HG02588 (cell line): ENCODE results near the gene MYMK.

Source experiments
- ATAC-seq: cut with Tn5 transposase; IDR thresholded peaks from one replicate; pipeline ENCODE4 v1.9.1; 2021; ENCODE audit warnings: mild to moderate bottlenecking, moderate library complexity; ENCODE audit not compliant: unreplicated experiment

The MYMK gene

DNA sequence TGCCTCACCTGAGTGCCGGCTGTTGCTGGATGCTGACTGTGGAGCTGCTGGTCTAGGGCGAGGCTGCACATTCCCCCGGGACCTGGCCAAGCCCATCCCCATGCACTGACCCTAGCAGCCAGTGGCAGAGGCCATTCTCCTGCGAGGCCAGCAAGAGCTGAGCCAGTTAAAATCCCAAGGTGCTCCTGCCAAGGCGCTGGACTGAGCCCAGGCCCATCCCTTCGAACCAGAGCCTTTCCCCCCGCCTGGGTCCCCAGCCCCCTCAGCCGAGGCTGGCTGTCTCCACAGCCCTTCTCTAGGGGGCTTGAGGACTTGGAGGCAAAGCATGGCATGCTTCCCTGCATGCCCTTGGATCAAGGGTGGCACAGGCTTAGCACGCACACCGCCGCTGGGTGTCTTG lies 11.3 kb upstream of the MYMK start:
- no peak for ATAC-seq

DNA sequence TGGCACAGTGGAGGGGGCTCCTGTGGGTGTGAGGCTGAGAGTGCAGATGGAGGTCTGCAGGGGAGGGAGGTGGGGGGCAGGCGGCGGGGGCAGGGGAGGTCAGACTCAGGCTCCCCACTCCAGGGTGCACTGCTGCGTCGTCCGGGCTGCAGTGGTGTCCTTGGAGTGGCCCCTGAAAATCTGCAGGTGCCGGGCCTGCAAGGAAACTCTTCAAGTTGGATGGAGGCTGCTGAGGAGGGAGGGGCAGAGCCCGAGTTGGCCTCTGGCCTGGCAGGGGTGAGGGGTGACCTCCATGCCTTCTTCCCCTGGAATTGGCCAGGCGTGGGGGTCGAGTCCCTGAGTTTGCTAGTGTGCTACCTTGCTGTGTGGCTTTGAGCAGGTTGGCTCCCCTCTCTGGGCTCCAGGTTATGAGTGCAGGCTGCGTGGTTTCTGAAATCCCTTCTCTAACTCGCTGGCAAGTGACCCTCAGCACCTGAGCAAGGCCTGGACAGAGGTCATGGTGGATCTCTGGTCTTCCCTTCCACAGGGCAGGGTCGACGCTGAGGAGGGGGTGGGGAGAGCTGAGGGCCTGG lies 10.6 kb upstream of the MYMK start:
- no peak for ATAC-seq

DNA sequence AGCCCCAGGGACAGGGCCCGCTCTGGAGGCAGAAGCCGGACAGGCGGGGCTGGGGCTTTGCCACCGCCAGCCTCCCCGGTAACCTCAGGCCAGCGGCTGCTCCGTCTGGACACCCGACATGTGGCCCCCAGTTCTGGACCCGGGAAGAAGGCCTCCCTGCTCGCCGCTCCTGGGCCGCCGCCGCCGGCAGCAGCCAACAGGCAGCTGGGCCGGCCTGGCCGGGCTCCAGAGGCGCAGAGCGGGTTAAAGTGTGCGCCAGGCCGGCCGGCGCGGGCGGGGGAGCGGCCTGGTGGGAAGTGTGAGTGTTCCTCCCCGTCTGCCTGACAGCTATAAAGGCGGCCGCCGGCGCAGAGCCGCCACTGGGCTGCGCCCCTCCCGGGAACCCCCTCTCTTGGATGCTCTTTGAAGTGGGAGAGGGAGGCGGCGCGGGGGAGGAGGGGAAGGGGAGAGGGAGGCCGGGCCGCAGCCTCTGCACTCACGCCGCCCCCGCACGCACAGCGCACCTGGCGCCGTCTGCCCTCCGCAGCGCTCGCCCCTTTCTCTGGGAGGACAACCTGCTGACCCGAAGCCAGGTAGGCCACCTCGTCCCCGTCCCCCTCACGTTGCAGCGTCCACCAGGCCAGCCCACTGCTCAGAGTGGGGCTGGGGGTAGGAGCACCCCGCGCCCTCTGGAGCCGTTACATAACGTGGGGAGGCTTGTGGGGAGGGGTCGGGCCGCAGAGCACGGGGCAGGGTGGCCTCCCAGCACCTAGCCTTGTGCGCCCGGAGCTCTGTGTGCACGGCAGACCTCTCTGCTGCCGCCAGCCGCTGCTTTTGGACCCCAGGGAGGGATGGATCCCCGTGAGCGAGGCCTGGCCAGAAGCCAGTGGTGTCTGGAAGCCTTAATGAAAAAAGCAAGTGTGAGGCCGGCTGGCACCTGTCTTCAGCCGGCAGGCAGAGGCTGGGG lies 9.9 kb upstream of the MYMK start, which contains the start of gene ADAMTSL2:
Gene ADAMTSL2, plus strand, starts transcription at position 359 of the 946 bp plus-strand sequence. CDS start 2,009 bp downstream, outside the sequence.
- no peak for ATAC-seq

- ATAC-seq: no peak
Observed at GRCh38 chr9:133533857-133534256, 9.1 kb upstream of the MYMK start.

GRCh38 chr9:133532937-133533668 lies 8.3 kb upstream of the MYMK start:
- no peak for ATAC-seq

DNA sequence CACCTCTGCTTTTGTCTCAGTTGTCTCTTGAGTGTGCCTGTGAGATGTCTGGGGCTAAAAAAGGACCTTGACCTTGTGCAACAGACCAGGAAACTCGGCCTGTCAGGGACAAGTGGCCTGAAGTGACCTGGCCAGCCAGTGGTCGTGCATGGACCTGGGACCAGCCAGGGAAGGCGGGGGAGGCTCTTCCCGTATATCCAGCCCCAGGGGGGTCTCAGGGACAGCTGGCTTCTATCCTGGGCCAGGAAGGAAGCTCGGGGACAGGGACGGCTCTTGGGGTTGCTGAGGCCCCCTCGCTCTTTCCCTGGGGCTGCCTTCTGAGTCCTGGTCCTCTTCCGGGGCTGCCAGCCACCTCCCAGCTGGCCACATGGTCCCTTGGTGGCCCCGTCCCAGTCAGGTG lies 6.5 kb upstream of the MYMK start:
- ATAC-seq: no peak

DNA sequence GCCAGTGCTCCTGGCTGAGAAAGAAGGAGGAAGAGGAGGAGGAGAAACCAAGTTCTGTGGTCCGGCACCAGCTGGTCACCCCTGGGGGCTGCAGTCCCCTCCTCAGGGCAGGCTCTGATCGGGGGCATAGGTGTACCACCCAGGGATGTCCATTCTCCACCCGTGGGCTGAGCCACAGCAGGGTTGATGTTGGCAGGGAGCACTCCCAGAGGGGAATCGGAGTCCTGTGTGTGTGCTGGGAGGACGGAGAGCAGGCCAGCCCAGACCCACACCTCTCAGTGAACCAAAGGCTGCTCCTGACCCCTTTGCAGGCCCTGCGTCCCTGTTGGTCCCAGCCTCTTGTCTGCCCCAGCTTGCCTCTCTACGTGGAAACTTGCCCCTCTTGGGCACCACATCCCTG lies 5.1 kb upstream of the MYMK start:
- ATAC-seq: no peak

- no peak for ATAC-seq
Observed at GRCh38 chr9:133529457-133529856, 4.7 kb upstream of the MYMK start.

GRCh38 chr9:133528876-133529241 lies 4.1 kb upstream of the MYMK start:
- ATAC-seq: no peak

DNA sequence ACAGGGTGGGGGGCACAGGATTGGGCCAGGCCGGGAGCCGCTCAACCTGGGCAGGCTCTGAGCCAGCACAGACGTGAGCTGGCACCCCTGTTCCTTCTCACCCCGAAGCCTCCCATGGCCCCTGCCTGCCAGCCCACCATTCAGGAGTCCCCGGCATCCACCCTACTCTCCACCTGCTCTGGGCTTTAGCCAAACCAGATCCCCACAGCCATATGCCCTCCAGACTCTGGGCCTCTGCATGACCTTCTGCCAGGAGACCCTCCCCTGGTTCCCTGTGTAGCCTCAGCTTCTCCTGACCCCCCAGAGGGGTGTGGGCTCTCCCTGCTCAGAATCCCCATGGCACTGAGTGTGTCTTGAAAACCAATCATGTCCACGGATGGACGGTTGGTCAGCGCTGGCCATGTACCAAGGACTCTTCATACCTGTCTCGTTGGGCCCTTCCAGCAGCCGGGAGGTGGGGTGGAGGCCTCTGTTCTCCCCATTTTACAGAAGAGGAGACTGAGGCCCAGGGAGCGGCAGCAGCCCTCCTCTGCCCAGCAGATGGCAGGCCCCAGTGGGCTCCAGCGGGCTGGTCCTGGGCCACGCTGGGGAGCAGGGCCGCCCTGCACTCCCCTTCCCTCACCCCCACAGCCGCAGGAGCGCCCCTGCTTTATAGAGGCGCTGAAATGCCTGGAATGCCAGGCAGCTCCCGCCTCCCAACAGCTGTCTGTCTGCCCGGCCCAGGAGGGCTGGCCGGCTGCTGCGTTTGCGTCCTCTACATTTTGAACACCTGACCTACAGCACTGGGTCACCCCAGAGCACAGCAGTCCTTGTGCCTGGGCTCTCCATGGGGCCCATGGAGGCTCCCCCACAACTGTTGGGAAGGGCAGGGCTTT lies 3.5 kb upstream of the MYMK start:
- ATAC-seq: no peak

DNA sequence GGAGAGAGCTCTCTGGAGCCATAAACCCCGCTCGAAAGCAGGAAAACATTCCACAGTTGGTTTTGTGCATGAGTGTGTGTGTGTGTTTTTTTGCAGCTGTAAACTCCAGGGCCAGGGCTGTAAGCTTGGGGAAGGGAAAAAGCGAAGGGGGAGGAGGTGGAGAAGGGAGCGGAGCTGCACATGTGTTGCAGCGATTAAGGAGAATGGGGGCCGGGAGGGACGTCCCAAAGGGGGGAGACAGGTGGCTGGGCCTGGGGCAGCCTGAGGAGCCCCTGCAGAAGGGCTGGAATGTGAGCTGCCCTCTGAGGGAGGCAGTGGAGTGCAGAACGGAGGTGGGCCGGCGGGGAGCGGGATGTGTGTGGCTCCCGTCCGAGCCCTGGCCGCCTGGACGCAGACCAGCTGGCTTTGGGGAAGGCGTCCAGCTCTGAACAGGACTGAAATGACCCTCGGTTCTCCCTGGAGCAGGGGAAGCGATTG lies 2.7 kb upstream of the MYMK start:
- no peak for ATAC-seq

DNA sequence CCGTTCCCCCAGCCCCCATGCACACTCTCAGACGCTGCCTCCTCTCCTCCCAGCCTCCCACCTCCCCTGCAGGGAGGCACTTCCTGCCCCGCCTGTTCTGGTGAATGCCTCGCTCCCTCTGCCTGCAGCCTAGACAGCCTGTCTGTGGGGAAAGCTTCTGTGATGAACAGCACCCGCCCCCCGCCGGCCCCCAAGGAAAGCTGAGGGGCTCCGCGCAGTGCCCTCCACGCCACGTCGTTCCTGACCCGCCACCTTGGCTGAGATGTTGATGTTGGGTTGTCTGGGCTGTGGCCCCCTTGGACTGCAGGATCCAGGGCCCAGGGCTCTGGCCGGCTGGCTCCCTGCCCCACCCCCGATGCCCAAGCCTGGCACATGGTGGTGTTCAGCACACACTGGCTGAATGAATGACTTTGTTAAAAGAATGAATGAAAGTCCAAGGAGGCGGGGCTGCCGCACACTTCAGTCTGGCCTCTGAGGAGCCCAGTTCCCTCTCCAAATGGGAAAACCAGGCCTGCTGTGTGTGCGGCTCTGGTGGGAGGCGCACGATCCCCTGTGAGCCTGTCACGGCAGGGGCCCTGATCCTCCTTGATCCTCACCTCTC lies 2.1 kb upstream of the MYMK start:
- ATAC-seq: no peak

GRCh38 chr9:133525677-133526076 lies 918 bp upstream of the MYMK start:
- no peak for ATAC-seq

GRCh38 chr9:133524146-133524545 lies 613 bp downstream of the MYMK start:
- no peak for ATAC-seq

DNA sequence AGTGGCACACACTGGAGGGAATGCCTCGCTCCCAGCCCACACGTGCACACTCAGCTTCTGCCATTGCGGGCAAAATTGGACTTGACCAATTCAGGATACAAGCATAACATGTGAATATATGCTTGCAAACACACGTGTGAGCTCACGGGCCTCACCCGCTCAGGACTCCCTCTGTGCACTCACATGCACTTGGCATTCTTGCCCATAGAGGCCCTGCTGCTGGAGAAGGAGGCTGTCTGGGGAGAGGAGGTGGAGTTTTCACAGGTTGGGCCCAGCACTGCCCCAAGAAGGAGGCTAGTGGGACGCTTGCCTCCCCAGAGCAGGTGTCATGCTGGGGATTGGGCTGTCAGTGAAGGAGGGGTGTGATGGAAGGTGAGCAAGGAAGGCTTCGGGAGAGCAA lies 1.7 kb downstream of the MYMK start:
- no peak for ATAC-seq

DNA sequence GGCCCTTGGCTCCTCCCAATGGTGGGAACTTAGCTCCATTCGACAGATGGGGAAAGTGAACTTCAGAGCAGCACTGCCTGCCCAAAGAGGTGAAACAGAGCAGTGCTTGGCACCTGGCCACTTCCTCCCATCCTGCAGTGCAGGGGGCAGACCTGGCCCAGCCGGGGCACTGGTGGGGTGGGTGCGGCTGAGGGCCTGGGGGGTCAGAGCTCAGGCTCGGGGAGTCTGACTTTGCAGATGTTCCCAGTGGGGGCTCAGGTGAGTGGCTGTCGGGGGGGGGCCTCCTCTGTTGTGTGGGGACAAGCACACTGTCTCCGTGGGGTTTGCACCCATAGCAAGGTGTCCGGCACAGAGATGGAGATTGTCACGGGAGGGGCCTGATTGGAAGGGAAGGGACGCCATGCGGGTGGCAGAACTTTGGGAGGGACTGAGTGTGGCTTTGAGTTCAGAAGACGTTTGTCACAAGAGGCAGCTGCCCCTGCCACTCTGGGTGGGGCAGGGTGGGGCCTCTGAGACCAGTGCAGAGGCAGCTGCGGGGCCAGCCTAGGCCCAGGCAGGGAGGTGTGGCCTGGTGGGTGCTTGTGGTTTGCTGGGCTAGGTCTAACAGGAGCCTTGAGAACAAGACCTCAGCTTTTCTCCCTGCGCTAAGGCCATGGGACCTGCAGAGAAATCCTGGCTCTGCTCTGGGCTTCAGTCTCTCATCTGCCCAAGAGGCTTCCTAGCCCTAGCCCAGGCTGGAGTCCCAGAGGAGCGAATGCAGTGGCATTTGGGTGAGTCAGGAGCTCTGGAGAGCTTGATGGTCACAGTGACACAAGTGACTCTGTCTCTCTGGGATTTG lies 2.5 kb downstream of the MYMK start:
- no peak for ATAC-seq

DNA sequence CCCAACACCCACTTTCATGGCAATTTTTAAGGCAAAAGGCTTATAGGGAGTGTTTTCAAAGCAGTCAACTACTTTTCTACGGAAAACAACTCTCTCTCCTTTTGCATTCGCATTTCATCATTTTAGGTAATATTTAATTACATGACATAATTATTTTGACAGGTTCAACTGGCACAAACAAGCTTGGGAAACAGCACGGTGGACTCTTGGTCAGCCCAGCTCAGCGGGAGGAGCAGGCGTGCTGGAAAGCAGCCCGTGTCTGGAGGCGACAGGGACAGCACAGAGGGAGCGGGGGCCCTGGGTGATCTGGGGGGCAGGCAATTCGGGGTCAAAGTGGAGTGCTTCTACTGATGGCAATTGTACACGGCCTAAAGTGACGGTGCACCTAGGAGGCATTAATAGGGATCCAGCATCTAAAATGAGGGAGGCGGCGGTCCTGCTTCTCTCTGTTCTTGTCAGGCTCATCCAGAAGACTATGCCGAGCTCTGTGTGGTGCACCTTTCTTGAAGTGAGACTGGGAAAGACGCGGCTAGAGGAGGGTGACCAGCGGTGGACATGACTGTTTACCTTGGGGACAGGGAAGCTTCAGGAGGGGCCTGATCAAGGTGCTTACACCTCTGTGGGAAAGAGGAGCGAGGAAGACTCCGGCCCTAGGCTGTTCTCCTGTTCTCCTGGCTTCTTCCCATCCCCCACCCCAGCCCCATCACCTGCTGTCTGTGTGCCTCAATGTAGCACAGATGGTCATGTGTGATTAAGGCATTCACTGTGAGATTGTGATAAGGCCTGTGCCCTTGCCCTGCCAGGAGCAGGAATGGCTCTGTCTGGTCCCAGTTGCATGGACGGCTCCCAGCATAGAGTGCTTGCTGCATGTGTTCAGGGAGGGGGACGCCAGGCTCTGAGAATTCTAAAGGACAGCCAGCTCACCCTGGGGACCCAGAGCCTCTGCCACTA lies 3.4 kb downstream of the MYMK start:
- no peak for ATAC-seq

DNA sequence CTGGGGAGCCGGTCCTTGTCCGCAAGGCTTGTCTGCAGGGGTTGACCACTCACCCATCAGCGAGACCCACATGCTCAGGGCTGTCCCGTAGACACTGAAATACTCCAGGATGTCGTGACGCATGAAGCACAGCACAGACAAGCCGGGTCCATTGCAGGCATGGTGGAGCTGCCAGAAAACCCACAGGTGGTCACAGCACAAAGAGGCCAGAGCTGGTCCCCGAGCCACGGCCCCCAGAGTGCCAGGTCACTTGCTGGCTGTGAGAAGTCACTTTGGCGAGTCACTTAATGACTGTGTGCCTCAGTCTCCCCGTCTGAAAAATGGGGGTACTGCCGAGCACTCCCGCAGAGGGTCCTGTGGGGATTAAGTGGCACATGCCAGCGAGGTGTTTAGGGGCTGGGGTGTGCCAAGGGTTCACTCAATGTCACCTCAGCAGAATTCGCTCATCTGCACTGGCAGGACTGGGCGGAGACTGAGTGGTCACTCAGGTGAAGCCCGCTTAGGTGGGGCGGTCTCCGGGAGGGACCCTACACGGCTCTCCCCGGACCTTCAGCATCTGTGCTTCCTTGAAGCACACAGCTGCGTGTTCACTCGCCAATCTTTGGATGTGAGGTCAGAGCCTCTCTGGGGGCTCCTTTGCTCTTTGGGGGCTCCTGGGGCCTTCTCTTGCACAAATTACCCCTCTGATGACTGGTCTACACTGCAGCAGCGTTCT lies 4.5 kb downstream of the MYMK start:
- no peak for ATAC-seq
